GM21825 (cell line): ENCODE data around the gene ZNF322.

Experiments used
- ATAC-seq: cut with Tn5 transposase; IDR thresholded peaks from one replicate; pipeline ENCODE4 v1.9.1; 2021; ENCODE audit warnings: mild to moderate bottlenecking, moderate library complexity; ENCODE audit not compliant: unreplicated experiment

ZNF322 gene

DNA sequence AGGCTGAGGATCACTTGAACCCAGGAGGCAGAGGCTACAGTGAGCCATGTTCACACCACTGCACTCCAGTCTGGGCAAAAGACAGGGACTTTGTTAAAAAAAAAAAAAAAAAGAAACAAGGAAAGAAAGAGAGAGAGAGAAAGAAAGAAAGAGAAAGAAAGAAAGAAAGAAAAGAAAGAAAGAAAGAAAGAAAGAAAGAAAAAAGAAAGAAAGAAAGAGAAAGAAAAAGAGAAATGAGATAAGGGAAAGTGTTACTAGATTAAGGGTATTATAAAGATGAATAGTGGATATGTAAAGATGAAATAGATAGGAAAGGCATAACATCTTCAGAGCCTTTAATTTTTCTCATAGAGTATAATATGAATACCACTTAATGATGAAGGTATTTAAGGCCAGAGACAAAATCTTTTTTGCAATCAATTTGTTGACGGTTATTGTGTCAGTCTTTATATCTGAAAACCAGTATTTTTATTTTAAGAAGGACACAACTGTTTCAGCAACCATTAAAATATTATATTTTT, 36.1 kb downstream of the ZNF322 start:
- no peak for ATAC-seq

DNA sequence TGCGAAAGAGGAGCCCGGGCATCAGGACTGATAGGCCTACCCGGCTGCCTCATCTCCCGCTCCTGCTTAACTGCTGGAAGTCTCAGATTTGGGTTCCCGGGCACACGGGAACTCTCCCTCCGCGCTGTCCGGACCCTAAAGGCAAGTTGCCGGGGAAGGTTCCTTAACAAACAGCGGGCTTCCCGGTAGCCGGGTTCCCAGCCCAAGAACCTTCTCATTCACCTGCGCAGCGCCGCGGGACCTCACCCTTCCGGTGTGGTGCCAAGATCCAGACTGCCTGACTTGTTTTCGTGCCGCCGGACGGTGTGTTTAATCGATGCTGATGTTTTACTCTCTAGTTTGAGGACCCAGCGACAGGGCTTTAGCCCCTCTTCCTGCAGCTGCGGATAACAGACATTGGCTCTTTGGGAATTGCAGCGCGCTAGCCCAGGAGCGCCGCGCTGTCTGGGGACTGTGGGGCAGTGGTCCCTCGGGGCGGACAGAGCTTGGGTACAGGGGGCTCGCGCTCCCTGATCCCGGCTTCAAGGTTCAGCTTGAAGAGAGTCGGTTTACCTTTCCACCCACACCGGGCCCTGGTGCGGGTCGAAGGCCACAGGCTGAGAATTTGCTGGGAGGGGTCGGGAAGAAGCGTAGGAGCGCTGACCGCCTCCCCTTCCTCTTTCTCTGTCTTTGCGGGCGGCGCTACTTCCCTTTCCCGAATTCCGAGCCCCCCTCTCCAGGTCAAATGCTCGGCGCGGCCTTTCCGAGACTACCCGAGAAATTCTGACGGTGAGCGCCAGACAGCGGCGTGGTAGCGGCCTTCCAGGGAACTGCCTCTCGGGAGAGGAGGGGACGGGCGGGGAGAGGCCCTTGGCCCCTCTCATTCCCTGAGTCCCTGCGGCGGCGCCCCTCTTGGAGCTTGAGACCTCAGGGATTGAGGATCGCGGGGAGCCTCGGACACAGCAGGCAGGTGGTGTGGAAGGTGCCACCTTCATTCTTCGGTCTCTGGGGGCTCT, 45.6 kb downstream of the ZNF322 start:
- no peak for ATAC-seq

DNA sequence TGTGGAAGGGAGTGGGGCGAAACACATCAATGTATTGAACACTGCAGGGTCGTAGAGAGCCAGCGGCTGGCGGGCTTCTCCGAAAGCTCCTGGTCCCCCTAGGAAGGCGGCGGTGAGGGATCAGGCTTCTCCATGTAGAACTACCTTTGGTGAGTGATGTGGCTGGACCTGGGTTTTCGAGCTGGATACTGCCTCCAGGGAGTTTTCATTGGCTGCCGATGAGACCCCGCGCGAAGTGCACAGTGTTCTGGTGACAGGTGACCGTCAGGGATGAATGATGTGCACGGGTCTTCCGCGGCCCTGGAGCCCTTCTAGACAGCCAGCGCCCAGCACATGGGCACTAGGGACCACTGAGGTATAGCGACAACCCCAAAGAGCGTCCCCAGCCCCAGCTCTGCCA, 46.3 kb downstream of the ZNF322 start:
- no peak for ATAC-seq

DNA sequence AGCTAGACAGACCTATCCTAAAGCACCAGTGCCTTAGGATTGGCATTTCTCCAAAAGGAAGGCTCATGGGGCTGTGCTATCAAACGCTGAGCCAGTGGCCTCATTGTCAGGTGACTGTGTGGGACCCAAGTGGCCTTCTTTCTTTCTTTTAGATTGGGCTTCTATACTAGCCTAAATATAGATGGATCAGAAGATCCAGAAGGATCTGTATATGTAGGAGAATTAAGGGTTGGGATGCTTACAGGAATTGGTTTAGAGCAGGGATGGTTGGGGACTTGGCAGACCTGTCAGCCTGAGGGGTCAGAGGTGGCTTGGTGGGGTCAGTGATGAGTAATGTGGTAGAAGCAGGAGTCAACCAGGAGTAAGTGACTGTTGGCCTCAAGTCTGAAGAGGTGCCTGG, 47.9 kb downstream of the ZNF322 start:
- no peak for ATAC-seq

DNA sequence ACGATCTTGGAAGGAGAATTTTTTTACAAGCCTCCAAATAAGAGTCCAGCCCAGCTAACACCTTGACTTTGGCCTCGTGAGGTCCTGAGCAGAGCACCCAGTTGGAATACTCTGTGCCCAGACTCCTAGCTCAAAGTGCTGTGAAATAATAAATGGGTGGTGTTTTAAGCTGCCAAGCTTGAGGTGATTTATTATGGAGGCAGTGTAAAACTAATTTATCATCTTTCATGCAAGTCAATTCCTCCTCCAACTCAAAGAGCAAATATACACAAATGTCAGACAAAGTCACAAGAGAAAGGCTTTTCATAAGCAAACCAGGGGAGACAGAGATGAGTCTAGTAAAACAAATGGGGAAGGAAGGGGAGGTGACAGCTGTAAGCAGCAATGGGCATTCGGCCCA, 50.1 kb downstream of the ZNF322 start:
- no peak for ATAC-seq

DNA sequence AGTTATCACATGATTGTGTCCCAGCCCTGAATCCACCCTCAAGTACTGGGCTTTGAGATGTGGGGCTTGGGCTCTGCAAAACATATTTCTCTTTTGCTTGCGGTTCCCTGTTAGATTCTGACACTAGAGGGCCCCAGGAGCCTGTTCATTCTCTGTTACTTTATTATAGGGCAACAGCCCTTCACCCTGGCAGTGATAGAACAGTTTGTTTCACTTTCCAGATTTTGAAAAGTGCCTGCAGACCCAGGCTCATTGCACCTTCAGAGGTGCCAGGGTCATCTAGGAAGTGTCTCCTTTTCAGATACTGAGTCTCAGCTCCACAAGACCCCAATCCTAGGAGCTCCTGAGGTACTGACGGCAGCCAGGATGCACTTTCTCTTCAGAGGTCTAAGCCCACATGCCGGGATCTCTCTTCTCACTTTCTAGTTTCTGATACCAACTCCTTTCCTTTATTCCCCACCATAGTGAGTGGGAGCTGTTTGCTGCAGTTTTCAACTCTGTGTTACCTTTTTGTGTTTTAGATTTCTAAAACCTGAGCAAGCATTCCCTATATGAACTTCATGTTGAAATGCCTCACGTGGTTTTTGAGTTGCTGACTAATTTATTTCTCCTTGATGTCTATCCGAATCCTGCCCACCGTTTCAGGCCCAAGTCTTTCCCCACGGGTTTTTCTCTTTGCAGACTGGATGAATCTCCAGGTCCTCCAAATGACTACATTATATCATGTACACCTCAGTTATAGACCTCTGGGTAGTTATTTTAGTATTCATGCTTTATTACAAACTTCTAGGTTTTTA, 51.9 kb downstream of the ZNF322 start:
- ATAC-seq: no peak

DNA sequence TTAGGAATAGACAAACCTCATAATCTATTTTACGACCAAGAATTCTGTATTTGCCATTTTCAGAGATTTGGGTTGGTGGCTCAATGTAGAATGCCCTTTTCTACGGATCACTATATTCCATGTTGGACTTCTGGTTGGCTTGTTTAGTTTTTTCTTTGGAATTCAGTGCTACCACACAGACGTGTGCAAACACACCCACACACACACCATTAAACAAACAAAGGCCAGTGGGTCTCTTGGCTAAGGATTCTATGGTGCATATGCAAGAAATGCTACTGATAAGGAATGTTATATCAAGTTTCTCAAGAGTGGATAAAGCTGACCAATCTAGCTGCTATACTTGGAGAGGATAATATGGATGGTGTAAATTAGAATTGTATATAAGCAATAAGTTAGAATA, 54.7 kb downstream of the ZNF322 start:
- no peak for ATAC-seq

DNA sequence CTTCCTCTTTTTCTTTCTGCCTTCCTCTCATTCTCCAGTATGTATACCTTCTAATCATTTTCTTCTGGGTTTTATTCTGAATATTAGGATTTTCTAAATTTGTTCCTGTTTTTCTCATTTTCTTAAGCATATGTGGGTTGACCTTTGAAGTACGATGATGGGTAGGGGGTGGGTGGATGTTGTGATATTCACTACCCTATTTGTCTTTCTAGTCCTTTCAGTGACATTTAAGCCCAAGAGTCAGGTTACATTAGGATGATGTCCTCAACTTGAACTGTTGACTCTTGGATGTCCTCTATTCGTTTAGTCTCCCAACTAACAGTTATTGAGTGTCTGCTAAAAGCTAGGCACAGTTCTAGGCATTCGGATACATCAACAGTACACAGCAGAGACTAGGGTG, 55.5 kb downstream of the ZNF322 start:
- no peak for ATAC-seq

DNA sequence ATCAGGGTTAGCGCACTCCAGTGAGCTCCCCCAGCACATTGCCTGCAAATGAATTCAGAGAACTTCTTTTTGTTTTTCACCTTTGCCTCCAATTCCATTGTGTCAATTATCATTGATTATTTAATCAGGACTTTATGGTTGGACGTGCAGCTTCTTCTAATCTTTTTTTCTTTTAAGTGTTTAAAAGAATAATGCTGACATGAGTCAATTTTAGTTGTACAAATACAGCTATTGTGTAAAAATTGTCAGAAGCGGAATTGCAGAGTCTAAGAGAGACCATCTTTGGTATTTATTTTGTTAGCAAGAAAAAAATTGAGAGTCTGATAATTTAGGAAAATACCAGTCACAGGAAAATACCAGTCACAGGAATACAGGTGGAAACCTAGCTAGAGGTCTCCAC, 57.3 kb downstream of the ZNF322 start:
- ATAC-seq: no peak

DNA sequence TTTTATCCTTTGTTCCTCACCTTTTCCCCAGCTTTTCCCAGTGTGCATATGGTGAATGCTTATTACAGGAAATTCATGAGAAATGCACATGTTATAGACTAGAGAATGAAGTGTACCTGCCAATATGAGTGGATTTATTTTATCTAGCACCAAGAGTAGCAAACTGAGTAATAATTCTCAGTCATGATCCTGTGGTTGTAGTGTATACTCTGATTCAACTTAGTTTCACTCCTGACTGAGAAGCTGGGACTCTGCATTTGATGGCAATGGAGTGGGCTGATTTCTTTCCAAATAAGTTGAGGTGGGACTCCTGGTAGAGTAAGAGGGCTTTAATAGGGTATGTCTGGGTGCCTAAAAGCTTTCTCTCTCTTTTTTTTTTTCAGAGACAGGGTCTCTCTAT, 58.8 kb downstream of the ZNF322 start:
- no peak for ATAC-seq

DNA sequence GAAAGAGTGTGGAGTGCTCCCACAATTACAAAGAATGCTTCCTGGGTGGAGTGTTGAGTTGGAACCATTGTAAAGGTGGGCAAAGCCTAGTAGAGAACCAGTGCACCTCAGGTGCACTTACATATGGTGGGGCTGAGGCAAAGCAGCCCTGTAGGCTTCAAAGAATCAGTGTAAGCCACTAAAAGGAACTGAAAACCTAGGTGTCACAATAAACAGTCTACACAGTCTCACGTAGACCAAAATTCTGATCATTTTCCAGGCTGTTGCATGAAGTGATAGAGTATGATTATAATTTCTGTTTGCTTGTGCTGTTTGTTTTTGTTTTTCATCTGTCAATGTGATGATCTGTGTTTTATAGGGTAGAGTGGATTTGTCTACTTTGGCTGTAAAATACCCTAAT, 60.0 kb downstream of the ZNF322 start:
- ATAC-seq: no peak

DNA sequence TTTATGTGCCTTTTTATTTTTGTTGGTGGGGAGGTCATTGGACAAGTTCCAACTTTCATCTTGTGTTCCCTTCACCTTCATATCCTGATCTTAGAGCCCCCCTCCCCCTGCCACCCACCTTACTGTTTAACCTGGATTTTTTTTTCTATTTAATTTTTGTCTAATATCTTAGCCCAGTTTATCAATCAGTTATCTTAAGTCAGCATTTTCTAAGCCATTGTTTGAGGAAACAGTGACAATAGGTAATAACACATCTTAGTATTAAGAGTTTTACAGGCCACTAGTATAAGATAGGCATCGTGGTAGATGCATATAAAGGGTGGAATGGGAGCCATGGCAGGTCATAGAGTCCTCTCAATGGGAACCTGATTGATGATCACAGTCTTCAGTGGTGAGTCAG, 60.4 kb downstream of the ZNF322 start:
- ATAC-seq: no peak

DNA sequence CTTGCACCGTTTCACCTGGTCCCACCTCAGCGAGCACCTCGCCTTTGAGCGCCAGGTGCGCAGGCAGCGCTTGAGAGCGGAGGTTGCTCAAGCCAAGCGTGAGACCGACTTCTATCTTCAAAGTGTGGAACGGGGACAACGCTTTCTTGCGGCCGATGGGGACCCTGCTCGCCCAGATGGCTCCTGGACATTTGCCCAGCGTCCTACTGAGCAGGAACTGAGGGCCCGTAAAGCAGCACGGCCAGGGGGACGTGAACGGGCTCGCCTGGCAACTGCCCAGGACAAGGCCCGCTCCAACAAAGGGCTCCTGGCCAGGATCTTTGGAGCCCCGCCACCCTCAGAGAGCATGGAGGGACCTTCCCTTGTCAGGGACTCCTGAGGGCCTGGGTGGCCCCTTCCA, 61.3 kb downstream of the ZNF322 start:
- no peak for ATAC-seq

DNA sequence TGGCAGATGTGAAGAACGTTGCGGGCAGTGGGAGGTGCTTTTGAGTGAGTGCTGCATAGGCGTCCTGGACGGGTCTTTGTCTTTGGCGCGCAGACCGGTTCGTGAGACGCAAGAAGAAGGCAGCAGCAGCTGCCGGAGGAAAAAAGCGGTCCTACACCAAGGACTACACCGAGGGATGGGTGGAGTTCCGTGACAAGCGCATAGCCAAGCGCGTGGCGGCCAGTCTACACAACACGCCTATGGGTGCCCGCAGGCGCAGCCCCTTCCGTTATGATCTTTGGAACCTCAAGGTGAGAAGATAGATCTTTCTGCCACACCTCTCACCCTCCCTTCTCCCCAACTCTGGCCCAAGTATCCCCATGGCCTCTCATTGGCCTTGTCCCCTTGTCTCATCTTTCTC, 61.7 kb downstream of the ZNF322 start:
- ATAC-seq: no peak

DNA sequence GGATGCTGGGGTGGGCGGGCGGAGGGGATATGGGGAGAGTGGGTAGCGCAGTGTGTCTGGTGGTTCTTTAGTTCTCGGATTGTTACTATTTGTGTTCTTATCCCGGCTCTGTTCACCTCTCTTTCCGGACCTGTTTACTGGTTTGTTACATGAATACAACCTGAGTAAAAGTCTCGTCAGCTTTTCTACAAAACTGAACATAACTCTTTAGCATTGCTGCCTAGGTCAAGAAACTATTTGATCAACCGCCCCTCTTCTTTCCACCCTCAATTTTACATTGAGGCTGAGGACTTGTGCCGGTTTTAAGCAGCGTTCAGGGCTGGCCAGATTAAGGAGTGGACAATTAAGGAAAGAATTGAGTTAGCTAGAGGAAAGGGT, 62.2 kb downstream of the ZNF322 start:
- ATAC-seq: no peak

DNA sequence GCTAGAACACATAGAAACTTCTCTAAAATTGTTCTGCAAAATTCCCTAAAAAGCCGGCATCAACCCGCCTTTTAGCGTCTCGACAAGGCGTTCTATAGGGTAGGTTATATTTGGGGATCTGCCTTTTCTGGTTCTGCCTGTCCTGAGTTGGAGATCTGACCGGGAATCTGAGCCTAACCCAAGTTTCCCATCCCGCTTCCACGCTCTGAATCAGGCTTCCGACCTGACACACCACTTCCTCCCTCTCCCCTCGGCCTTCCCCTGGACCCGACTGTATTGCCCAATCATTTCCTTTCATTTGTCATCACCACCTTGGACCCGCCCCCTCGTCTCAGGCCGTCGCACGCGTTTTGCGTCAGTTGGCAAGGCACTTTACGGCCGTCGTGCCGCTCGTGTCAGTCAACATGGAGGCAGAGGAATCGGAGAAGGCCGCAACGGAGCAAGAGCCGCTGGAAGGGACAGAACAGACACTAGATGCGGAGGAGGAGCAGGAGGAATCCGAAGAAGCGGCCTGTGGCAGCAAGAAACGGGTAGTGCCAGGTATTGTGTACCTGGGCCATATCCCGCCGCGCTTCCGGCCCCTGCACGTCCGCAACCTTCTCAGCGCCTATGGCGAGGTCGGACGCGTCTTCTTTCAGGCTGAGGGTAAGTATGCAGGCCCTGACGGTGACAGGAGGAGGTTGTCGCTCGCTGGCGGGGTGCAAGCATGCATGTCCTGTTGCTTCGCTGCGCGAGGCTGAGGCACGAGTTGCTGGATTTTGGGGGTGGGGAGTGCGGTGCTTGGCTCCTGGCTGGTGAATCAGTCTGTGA, 62.8 kb downstream of the ZNF322 start, which contains the start of gene ABT1:
TSS of gene ABT1 (plus strand) at position 375 of the 810 bp plus-strand sequence. CDS start at position 405, 30 bp downstream.
- ATAC-seq: peak; percentile 66

DNA sequence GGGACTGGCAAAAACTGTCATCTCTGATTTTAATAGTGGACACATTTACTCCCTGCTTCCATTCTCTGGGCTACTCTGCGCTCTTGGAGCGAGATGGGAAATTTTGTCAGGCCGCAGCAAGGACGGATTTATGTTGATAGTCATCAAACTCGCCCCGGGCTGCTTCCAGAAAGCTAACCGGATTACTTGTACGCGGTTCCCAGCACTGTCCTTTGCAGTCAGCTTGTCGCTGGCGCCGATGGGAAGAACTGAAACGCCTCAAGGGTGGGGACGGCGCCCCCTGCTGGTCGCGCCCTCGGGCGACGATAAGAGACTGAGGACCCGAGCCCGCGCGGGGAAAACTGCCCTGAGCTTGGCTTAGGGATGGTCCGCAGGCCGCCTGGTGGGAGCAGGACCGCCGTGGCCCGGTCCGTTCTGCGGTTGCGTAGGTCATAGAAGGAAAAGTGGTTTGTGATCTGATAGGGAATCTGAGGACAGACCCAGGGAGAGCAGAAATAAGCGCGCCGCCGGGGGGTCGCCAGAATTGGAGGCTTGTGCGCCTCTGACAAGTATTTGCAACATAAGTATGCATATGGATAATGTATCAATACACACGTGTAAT, 63.8 kb downstream of the ZNF322 start:
- ATAC-seq: peak; percentile 53

DNA sequence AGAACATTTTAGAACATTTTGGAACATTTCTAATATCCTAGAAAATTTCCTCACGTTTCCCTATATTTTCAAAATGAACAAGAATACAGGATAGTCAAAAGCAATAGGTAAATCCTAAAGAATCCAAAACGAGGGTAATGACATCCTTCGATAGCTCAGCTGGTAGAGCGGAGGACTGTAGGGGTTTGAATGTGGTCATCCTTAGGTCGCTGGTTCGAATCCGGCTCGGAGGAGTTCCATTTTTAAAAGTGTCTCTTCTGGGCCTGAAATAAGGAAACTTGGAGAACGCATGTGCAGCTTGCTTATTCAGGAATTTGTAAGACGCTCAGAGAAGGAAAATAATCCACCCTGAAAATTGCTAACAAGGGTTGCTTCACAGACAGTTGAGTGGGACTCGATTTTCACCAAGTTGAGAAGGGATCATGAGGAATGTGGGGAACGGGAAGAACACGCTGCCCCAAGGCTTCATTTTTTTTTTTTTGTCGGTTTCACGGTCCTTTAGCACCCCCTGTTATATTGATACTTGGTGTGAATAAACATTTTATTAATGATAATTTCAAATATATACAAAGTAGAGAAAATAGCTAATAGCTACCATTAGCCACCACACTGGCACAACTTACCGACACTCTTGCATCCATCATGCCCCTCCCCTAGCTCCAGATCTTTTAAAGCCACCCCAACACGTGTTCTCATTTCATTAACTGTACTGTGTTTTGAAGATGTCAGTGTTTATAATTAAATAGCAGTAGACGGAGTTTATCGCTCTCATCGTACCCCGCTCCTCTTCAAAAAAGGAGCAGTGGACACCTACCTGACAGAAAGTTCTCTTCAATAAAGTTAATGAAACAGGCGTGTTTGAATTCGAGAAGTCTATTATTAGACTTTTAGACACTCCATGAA, 64.6 kb downstream of the ZNF322 start:
- no peak for ATAC-seq

DNA sequence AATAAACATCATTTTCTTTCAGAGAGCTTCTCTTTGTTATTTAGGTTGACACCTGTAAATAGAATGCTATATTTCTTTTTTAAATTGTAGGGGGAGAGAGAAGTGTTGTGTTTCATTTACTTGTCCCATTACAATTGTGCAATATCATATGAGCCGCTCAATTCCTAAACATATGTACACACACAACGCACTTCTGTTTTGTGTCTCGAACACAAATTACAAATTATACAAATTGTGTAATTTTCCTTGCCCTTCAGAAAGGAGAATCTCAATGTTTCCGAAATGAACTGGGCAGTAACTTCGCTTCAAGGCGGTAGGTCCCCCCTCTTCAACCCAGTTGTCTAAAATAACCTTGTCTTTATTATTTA, 65.4 kb downstream of the ZNF322 start:
- no peak for ATAC-seq
